Stimulated activated CD4-positive, alpha-beta T cell treated with anti-CD3 and anti-CD28 coated beads, Interleukin-4, amount 100 ng/mL, for 24 hours (primary cell): ENCODE results near the gene CABLES1.
A peak's percentile ranks its signal among the peaks of the same experiment; 100 is the strongest.
"Not testable (repeated sequence)": the region's sequence is repeated elsewhere in the genome, so short reads cannot be mapped to it uniquely, and the experiment has no call there.

Source experiments
- DNase-seq: peaks from one replicate; pipeline ENCODE4 v3.0.0-alpha.2; 2020

The CABLES1 gene

DNA sequence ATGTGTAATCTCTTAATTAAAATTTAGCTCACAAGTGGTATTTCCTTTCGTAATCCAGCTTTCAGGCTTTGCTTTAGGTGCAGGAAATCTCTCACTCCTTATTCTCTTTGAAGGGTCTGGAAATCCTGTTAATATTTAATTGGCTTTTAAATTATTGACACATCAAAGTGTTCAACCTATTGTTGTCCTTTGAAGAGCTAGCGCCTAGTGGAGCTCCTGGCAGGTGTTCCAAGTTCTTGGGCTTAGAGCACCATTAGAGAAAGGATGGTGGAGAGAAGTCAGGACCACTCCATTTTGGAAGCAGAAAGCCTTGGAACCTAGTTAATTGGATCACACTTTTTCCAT, 92.4 kb downstream of the CABLES1 start:
- no peak for DNase-seq

DNA sequence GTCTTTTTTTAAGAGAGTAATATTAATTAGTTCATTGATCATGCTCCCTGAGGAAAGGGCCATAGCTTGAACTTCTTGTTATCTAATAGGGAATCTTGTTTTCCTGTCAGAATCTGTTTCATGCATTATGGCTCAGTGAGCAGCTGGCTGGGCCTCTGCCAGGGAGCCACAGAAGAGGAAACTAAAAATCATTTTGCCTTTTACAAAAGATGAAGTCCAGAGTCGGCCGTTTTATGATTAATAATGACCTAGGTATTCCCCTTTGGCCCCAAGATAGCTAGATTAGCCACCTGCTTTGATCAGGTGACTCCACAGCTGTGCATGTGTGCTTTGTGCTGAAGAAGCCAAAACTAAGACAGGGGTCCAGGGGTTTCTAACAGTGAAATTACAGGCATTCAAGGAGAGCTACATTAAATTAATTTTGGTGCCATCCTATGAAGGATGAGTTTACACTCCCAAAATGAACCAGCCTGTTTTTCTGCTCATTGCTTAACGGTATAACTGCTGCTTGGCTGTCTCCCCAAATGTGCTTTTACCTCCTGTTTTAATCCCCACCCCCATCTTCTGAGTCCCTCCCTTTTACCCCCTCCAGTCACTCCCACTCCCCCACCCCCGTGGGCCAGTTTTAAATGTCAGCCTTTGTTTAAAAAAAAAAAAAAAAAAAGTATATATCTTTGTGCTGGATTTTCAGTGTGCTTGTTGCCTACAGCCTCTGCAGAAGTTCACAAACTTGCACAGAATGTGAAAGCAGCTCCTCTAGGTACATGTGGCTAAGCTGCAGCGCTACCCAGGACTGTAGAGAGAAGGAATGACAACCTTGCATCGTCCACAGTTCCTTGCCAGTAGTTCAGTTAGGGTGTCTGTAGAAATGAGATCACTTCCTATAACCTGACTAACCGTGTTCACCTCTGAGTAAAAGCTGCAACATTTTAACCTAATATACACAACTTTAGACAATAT, 93.1 kb downstream of the CABLES1 start:
- no peak for DNase-seq

DNA sequence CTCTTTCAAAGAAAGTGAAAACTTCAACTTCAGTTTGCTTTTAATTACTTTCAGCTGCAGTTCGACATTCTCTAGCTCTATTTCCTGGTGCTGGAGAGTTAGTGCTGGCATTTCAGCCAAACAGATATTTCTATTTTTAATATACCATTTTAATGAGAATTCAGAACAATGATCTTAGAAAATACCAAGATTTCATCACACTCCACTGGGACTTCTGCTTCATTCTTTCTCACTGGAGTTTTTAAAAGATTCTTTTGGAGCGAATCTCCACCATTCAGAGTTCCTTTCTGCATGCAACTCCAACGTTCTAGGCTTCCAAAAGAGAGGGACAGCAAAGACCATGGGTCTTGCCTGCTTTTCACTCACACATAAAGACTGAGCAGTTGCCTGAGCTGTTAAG, 94.2 kb downstream of the CABLES1 start:
- DNase-seq, result no peak

GRCh38 chr18:23230686-23231085, 95.4 kb downstream of the CABLES1 start:
- no peak for DNase-seq

DNA sequence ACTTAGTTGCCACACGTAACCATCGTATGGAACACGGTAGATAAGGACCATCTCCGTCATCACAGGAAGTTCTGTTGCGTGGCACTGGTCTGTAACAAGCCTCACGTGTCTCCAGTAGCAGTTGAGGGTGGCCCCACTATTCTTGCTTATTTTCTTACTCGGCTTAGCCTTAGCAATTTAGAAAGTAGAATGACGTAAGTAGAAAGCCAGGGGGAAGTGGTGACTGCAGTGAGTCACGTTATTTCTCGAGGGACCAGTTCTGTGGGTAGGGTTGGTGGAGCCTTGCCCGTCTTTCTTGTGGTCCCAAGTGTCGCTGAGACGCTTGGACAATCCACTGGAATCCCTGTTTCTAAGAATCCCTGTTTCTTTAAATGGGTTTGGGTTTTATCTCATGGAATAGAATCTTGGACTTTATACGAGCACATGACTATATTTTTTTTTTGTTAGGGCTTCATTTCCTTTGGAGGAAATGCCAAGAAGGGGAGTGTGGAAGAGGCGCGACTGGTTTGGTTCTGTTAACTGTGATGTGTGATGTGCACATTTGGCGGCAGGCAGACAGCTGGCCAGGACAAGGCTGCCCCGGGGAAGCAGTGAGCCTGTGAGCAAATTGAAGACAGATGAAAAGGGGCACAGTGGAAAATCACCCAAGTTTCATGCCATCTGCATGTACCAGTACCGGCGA, 96.2 kb downstream of the CABLES1 start:
- DNase-seq, result peak; percentile 77

- DNase-seq, result no peak
Observed at GRCh38 chr18:23232331-23232730, 97.0 kb downstream of the CABLES1 start.

DNA sequence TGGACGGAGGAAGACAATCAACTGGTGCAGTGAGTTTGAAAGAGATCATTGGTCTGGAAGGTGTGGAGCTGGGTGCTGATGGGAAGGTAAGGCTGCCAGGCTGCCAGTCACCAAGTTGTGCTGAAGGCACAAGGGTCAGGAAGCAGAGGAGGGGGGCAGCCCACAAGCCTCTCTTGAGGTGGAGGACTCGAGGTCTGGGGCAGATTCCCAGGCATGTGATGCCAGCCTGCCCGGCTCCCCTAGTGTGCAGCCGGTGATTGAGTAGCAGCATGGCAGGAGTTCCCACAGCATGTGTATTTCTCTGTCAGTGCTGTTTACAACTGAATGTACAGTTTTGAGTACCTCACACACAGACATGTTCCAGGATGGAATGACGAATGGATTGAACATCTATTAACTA, 99.3 kb downstream of the CABLES1 start:
- DNase-seq, result no peak

DNA sequence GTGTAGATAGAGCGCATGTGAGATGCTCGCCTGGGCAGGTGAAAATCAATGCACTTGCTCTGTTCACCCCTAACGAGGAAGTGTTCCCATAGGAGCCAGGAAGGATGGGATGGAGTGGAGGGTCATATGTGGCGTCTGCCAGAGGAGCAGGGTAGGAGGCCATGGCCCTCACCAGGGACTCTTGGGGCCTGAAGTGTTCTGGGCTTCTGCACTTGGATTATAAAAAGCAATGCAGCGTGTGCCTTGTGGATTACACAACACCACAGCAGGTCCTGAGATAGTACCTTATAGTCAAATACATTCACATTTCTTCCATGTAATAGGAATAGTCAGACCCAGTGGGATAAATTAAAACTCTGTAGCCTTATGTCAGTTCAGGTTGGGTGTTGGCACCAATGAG, 100.1 kb downstream of the CABLES1 start:
- no peak for DNase-seq

GRCh38 chr18:23235860-23236259, 100.6 kb downstream of the CABLES1 start:
- no peak for DNase-seq

DNA sequence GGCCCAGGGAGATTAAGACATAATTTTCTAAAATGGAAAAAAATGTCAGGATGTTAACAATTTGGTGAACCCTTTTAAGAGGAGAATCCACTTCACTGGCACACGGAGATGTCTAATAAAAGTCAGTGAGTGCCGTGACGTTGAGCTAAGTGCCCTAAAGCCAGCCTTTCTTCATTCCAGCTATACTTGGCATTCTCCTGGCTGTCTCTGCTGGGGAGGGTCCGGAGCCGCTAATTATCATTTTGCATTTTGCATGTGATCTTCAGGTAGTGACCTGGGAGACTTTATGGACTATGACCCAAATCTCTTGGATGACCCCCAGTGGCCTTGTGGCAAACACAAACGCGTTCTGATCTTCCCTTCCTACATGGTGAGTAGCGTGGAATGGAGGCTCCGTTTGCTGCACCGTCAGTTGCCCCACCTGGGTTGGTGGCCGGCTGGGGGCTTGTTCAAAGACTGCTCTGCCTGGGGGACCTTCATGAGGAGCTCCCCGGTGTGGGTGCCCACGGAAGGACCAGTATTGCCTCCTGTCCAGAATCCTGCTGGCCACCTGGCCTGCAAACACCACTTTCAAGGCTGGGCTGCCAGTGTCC, 101.7 kb downstream of the CABLES1 start:
- no peak for DNase-seq

DNA sequence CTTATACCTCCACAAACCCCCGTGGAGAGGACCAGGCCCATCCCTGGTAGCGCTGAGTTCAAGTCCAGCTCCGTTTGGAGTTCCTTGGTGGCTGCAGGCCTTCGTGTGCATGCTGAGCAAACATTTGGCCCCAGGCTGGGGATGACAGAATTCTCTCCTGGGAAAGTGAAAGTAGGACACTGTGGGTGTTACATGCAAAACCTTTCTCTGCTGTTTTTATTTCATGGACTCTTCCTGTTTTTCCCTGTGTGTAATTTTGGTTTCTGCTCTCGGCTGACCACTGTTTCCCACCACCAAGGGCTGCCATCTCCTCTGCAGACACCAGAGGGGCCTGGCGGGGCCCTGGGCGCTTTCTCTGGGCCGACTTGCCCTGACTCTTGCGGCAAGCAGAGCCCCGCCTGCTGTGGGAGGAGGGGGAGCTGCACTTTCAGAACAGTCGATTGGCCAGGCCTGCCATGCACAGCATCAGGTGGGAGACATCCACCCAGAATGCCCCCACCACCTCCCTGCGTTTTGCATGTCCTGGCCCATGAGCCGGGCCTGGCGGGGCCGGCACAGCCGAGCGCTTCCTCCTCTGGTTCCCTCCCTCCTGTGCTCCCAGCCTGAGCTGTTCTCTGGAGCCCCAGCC, 102.4 kb downstream of the CABLES1 start:
- DNase-seq, result peak; percentile 55

DNA sequence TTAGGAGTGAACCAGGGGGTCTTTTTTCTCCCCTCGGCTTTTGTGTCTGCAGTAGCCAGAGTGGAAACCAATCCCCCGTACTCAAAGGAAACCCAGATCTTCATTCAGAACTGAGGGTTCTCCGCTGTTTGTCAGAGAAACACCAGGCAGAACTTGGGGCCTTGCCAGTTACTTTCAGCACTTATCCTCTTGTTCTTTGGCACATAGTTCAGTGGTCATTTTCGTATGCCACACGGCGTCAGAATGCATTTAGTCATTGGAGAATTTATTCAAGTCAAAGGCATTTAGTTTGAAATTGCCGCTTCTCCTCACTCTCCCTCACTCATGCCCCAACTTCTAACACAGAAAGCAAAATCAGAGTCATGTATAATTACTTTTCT, 102.9 kb downstream of the CABLES1 start:
- no peak for DNase-seq

DNA sequence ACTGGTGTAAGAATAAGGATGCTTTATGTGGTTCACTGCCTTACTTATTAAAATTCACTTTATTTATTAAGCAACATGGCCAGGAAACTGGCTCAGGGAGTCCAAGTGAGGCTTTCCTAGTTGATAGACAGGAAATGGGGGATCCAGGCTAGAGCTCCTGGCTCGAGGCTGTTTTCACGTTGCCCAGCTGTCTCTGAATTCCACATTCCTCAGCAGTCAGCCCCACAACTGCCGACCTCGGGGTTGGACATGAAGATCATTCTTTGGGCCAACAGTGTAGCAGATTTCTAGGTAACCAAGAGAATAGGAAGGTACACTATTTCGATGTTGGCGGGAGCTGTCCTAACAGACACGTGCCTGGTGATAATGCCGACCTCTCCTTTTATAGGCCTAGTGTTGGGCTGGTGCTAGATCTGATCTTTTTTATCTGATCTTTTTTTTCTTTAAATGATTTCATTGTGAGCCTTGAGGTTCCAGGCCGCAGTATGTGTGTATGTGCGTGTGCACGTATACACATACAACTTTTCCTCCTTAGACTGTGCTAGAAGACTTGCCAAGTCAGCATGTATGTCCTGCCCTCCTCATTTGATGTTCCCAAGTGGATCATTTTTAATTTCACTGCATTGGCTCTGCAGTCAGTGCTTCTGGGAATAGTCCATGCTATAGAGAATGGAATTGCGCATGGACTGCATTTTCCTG, 103.5 kb downstream of the CABLES1 start:
- no peak for DNase-seq

DNA sequence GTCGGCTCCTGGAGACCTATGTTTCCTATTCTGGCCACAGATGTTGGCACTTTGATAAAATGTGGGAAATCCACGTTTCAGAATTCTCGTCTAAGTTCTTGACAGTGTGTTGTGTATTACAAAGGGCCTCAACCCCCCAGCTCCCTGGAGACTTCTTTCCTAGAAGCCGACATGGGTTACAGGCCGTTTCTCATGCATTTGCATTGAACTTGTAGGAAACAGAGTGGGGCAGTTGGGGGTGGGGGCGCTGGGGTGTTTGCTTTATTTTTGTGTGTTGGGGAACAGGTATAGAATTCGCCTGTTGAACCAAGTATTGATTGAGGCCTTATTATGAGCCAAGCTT, 104.0 kb downstream of the CABLES1 start:
- DNase-seq, result no peak

- no peak for DNase-seq
Observed at GRCh38 chr18:23239885-23240608, 104.8 kb downstream of the CABLES1 start.

DNA sequence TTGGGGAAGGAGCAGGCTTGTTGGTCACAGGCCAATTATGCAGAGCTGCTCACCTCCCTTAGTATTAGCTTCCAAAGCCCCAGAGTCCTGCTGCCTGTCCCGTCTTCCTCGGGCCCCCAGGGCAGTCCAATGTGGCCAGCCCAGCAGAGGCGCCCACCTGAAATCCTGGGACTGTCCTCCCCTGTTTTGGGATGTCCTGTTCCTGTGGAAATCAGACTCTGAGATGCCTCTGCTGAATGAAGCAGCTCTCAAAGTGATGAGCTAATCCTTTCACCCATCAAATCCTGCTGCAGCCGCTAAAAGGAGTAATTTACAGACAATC, 105.3 kb downstream of the CABLES1 start:
- DNase-seq, result no peak

- DNase-seq, result not testable (repeated sequence)
Observed at GRCh38 chr18:23241833-23242496, 106.7 kb downstream of the CABLES1 start.

DNA sequence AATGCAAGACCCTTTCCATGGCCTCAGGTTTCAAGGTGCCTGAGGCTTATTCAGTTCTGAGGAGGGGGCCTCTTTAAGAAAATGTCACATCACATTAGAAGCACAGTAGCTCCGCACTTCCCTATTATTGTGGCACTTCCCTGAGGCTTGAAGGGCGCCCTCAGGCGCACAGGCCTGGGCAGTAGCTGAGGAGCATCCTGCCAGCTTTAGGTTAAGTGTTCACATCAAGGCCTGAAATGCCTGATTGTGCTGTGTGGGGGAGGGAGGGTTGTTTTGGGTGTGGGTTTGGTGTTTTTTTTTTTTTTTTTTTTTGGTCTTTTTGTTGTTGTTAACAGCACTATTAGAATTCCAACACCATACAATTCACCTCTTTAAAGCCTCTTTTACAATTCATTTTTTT, 107.9 kb downstream of the CABLES1 start:
- DNase-seq, result no peak

- DNase-seq, result no peak
Observed at GRCh38 chr18:23243816-23244215, 108.5 kb downstream of the CABLES1 start.

GRCh38 chr18:23244401-23244800, 109.1 kb downstream of the CABLES1 start:
- DNase-seq, result no peak

- DNase-seq, result no peak
Observed at GRCh38 chr18:23245461-23245860, 110.2 kb downstream of the CABLES1 start.

DNA sequence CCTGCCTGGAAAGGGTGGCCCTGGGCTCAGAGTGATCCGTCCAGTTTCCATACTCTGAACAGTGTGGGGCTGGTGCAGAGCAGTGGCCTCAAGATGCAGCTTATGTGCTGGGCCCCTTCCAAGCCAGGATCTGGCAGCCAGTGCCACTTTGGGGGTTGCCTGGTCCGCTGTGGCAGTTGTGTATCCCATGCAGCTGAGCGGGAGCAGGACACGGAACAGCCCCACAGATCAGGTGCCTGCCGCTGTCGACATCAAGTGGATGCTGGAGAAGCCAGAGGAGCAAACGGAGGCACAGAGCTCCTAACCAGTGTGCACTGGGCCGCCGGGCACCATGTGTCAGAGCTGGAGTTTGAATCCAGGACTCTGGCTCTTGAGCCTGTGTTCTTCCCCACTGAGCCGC, 112.0 kb downstream of the CABLES1 start:
- DNase-seq, result no peak
